AG04449 (cell line): Measurements from ENCODE around the gene ODF2L.
A peak's percentile ranks its signal among the peaks of the same experiment; 100 is the strongest.
"Not testable (repeated sequence)": the region's sequence is repeated elsewhere in the genome, so short reads cannot be mapped to it uniquely, and the experiment has no call there.

Source experiments
- CTCF ChIA-PET: fragments of 350-600 bp; formaldehyde crosslinking; extraction: SDS; loops from one replicate; lab custom pipeline; 2021; ENCODE audit warnings: antibody characterized with exemption; lab: Yijun Ruan, JAX
- POLR2A ChIA-PET: fragments of 400-600, 350-600 bp; formaldehyde crosslinking; extraction: SDS; loops from one replicate; lab custom pipeline; 2020; ENCODE audit warnings: antibody characterized with exemption, inconsistent platforms; lab: Yijun Ruan, JAX
- DNase-seq: peaks from one replicate; pipeline ENCODE4 v3.0.0-alpha.2; 2010; ENCODE audit warnings: low read depth, low spot score
- H3K4me3 ChIP-seq: 2 replicates; pipeline ENCODE4 v1.5.1; 2011; ENCODE audit warnings: low read depth, mild to moderate bottlenecking, control low read depth, low read length
- CTCF ChIP-seq: IDR thresholded peaks from one replicate; pipeline ENCODE4 v1.5.1; 2011; ENCODE audit warnings: mild to moderate bottlenecking, moderate library complexity, low read length, control low read depth, inconsistent platforms; ENCODE audit not compliant: insufficient read depth; ENCODE audit errors: missing control alignments

The ODF2L gene

GRCh38 chr1:86365896-86366295 lies 30.2 kb downstream of the ODF2L start:
- no peak for TF ChIP-seq CTCF
- ChIA-PET CTCF (interaction anchor here (2.4 kb wide), 1 partner anchor 14 kb away, joined by 8 read pairs; no protein-coding TSS in a partner anchor), POLR2A (no interaction called here)
- no peak for DNase-seq
- no peak overlapping the region for H3K4me3 ChIP-seq

GRCh38 chr1:86362807-86363206 lies 33.3 kb downstream of the ODF2L start:
- ChIA-PET CTCF (no interaction called here), POLR2A (interaction anchor here (0.6 kb wide), 1 partner anchor 90 kb away, joined by 3 read pairs; no protein-coding TSS in a partner anchor)
- no peak for DNase-seq
- H3K4me3 ChIP-seq = no peak overlapping the region
- no peak for TF ChIP-seq CTCF

- no peak for DNase-seq
- ChIA-PET CTCF (interaction anchor here (1.4 kb wide), 1 partner anchor 142 kb away, joined by 4 read pairs; no protein-coding TSS in a partner anchor), POLR2A (no interaction called here)
- no peak for TF ChIP-seq CTCF
- H3K4me3 ChIP-seq = no peak overlapping the region
Observed at GRCh38 chr1:86357796-86358195, 38.3 kb downstream of the ODF2L start.

- CTCF ChIA-PET = interaction anchor here (1.0 kb wide), 1 partner anchor 458 kb away, joined by 4 read pairs; no protein-coding TSS in a partner anchor
- H3K4me3 ChIP-seq = no peak overlapping the region
- POLR2A ChIA-PET = no interaction called here
- TF ChIP-seq CTCF = peak; percentile 6
- no peak for DNase-seq
Observed at GRCh38 chr1:86356247-86356646, 39.9 kb downstream of the ODF2L start.

- no peak for TF ChIP-seq CTCF
- DNase-seq = no peak
- ChIA-PET CTCF (no interaction called here), POLR2A (no interaction called here)
- H3K4me3 ChIP-seq = no peak overlapping the region
Observed at GRCh38 chr1:86352086-86352485, 44.0 kb downstream of the ODF2L start.

GRCh38 chr1:86350230-86350629 lies 45.9 kb downstream of the ODF2L start:
- H3K4me3 ChIP-seq, POLR2A ChIA-PET, CTCF ChIA-PET, DNase-seq: not testable (repeated sequence)

- H3K4me3 ChIP-seq = no peak overlapping the region
- DNase-seq = no peak
- ChIA-PET POLR2A (no interaction called here), CTCF (no interaction called here)
- no peak for TF ChIP-seq CTCF
Observed at GRCh38 chr1:86346388-86346787, 49.7 kb downstream of the ODF2L start.
